Fibroblast of pulmonary artery (primary cell): ENCODE data around the gene SIPA1L3.

ENCODE experiments used
- DNase-seq: peaks from one replicate; pipeline ENCODE4 v3.0.0-alpha.2; 2010; ENCODE audit warnings: low read depth
- H3K4me3 ChIP-seq: replicated peaks from 2 replicates; pipeline ENCODE4 v1.5.1; 2011; ENCODE audit warnings: low read depth, mild to moderate bottlenecking, control low read depth, low read length, moderate library complexity
- TF ChIP-seq, protein P1 (sequence below): IDR thresholded peaks from 2 replicates; pipeline ENCODE4 v1.5.1; 2011; ENCODE audit warnings: mild to moderate bottlenecking, control low read depth, low read length, inconsistent platforms; ENCODE audit errors: missing control alignments

The SIPA1L3 gene

DNA sequence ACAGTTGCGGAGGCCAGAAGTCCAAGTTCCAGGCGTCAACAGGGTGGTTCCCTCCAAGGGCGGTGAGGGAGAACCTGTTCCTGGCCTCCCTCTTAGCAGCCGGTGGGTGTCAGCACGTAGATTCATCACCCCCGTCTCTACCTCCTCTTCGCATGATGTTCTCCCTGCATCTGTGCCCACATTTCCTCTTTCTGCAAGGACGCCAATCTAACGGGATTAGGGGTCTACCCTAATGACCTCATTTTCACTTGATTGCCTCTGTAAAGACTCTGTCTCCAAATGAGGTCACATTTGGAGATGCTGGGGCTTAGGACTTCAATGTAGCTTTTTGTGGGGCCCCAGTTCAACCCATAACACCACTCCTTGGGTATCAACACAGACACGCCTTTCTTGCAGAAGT, 278.6 kb downstream of the SIPA1L3 start:
- TF ChIP-seq, protein P1, sequence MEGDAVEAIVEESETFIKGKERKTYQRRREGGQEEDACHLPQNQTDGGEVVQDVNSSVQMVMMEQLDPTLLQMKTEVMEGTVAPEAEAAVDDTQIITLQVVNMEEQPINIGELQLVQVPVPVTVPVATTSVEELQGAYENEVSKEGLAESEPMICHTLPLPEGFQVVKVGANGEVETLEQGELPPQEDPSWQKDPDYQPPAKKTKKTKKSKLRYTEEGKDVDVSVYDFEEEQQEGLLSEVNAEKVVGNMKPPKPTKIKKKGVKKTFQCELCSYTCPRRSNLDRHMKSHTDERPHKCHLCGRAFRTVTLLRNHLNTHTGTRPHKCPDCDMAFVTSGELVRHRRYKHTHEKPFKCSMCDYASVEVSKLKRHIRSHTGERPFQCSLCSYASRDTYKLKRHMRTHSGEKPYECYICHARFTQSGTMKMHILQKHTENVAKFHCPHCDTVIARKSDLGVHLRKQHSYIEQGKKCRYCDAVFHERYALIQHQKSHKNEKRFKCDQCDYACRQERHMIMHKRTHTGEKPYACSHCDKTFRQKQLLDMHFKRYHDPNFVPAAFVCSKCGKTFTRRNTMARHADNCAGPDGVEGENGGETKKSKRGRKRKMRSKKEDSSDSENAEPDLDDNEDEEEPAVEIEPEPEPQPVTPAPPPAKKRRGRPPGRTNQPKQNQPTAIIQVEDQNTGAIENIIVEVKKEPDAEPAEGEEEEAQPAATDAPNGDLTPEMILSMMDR: no peak
- DNase-seq: no peak
- H3K4me3 ChIP-seq: no peak overlapping the region

DNA sequence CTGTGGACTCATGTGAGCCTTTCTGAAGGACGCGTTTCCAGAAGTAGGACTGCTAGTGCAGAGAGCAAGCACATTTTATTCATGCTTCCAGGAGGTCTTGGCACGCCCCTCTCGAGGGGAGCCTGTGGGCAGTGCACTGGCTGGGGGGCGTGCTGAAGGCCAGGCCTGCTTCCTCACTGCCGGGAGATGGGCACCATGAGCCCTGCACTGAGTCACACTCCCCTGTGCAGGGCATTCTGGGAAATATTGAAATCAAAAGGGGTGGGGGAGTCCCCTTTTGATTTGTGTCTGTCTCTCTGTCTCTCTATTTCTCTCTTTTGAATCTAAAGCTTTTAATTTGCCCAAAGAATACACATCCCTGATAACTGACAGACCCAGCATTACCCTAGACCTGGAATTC, 283.1 kb downstream of the SIPA1L3 start:
- no peak for DNase-seq
- TF ChIP-seq, protein P1: no peak
- no peak overlapping the region for H3K4me3 ChIP-seq

DNA sequence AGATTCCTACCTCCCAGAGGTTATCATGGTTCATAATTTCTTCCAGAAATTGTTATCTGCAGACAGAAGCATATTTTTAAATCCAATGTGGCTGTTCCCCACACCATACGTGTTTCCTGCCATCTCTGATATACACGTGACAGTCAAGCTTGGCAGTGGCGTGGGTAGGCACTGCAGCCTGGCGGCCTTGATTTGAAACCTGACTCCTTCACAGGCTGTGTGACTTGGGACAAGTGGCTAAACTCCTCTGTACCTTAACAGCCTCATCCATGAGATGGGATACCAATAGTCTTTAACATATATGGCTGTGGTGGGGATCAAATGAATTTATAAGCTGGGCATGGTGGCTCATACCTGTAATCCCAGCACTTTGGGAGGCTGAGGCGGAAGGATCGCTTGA, 283.8 kb downstream of the SIPA1L3 start:
- H3K4me3 ChIP-seq: no peak overlapping the region
- no peak for DNase-seq
- TF ChIP-seq, protein P1: no peak

DNA sequence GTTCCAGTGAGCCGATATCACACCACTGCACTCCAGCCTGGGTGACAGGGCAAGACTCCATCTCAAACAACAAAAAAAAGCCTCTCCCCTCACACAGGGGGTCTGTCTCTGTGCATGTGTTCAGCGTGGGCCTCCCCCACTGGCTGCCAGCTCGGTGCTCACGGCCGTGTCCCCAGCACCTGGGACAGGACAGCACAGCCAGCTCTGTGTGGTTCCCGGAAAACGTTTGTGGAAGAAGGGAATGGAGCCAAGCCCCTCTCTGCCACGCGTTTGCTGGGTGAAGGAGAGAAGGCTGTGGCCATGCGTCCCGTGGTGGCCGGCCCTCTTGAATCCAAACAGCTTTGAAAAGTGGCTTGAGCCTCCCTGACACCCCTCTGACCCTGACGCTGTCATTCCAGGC, 284.7 kb downstream of the SIPA1L3 start:
- TF ChIP-seq, protein P1: no peak
- no peak overlapping the region for H3K4me3 ChIP-seq
- DNase-seq: no peak

DNA sequence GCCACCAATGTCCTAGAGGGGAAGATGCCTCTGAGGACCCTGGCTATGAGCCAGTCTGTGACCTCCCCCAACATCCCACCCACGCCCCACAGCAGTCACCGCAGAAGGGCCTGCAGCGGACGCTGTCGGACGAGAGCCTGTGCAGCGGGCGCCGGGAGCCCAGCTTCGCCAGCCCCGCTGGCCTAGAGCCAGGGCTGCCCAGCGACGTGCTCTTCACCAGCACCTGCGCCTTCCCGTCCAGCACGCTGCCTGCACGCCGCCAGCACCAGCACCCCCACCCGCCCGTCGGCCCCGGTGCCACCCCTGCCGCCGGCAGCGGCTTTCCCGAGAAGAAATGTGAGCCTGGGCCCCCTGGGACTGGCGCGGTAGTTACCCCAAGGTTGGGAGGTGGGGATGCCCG, 286.4 kb downstream of the SIPA1L3 start:
- TF ChIP-seq, protein P1: no peak
- no peak overlapping the region for H3K4me3 ChIP-seq
- DNase-seq: no peak

DNA sequence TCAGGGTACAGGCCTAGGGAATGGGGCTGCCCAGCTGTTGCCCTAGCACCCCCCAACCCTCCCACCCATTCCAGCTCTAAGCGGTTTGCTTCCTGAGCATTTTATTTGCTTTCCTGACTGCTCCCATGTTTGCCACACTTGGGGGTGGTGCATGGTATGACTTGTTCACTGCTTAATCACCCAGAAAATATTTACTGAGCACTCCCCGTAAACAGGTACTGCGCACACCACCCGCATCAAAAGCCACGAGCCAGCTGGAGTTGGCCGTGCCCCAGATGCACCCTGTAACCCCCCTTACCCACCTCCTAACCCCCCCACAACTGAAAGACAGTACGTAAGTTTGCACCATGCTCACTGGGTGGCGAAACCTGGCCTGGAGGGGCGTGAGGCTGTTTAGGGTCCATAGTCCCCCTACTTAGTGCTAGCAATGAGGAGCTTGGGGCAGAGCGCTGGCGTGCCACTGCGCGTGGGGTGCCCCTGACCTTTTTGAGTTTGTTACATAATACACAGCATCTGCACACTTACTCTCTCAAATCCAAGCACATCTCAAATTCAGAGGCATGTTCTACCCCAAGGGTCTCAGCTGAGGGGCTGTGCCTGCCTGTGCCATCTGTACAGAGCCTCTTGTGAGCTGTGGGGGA, 287.2 kb downstream of the SIPA1L3 start:
- no peak for DNase-seq

More for the DNA sequence above, 287.2 kb downstream of the SIPA1L3 start:
- H3K4me3 ChIP-seq: no peak overlapping the region
- TF ChIP-seq, protein P1: no peak
